Transverse colon (tissue), 3 donors: Measurements from ENCODE around the gene SVBP.
A peak's percentile ranks its signal among the peaks of the same experiment; 100 is the strongest.

Experiments used
- POLR2A ChIP-seq: fragments of 450-650 bp; IDR thresholded peaks from one replicate; pipeline ENCODE4 v1.6.1; 2016; ENCODE audit warnings: antibody characterized with exemption, mild to moderate bottlenecking, moderate library complexity
- TF ChIP-seq, protein P1 (sequence below), 5 experiments: fragments of 200-600 bp in 3 of 5; fragments of 450-650 bp in 2 of 5; sonication (generic) in 3 of 5; IDR thresholded peaks; 1 replicate in 2 of 5; 2 replicates in 3 of 5; pipeline ENCODE4 v1.5.1; 2016 to 2017; ENCODE audit warnings: antibody characterized with exemption in 5 of 5, inconsistent platforms in 3 of 5, mild to moderate bottlenecking in 2 of 5, moderate library complexity in 1 of 5

DNA sequence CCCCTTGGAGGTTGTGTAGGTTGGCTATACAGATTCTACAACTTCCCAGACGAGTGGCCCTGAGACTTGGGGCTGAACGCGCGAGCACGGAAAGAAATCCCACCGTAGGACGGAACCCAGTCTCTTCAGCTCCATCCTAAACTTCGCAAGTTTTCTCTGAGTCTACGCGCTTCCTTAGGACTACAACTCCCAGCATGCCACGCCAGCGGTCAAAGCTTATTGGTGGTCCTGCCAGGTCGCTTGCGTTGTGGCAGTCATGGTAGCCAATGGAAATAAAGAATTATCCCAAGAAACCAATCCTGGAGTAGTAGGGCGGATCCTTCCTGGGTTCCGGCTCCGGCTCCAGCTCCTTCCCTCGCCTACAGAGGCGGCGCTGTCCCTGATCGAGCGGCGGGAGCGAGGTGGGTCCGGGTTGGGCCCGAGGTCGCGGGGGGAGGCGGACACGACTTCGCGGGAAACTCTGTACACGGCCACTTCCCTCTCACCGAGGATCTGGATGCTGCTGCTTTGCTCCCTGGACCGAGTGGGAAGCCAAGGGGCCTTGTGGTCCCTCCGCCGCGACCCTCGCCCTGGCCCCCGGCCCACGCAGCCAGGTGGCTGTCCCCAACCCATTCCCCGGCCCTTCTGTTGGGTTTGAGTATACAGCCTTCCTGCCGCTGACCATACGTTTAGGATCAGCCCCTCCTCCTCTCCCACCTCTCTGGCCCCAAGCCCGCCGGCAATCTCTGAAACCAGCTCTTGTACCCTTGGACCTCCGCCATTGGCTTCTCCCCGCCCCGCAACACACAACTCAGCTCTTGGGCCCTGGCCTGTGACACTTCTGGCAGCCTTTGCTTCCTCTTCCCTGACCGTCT is 29.3 kb upstream of the SVBP start, which contains the start of gene ZNF691:
- TF ChIP-seq, protein P1, sequence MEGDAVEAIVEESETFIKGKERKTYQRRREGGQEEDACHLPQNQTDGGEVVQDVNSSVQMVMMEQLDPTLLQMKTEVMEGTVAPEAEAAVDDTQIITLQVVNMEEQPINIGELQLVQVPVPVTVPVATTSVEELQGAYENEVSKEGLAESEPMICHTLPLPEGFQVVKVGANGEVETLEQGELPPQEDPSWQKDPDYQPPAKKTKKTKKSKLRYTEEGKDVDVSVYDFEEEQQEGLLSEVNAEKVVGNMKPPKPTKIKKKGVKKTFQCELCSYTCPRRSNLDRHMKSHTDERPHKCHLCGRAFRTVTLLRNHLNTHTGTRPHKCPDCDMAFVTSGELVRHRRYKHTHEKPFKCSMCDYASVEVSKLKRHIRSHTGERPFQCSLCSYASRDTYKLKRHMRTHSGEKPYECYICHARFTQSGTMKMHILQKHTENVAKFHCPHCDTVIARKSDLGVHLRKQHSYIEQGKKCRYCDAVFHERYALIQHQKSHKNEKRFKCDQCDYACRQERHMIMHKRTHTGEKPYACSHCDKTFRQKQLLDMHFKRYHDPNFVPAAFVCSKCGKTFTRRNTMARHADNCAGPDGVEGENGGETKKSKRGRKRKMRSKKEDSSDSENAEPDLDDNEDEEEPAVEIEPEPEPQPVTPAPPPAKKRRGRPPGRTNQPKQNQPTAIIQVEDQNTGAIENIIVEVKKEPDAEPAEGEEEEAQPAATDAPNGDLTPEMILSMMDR (IDR thresholded peaks at IDR 0.05) = peak; percentile 34 to 50 (median 37)
- peak; percentile 63 for TF ChIP-seq POLR2A
